BJ (cell line): ENCODE results near the gene GNG11. TPM values are rescaled to one million over a fixed set of nuclear protein-coding genes. Genes with fewer than 3 reads are reported as not detected.

Experiments
- CTCF ChIA-PET: fragments of 350-600 bp; formaldehyde crosslinking; extraction: SDS; loops from one replicate; lab custom pipeline; 2021; ENCODE audit warnings: antibody characterized with exemption, inconsistent platforms; lab: Yijun Ruan, JAX
- POLR2A ChIA-PET: fragments of 300-600 bp; sonication (Branson Sonifier 250); formaldehyde crosslinking; extraction: SDS; loops from one replicate; lab custom pipeline; 2021; ENCODE audit warnings: antibody characterized with exemption; lab: Charles Lee
- DNase-seq: peaks from one replicate; pipeline ENCODE4 v3.0.0-alpha.2; 2011; ENCODE audit warnings: low read depth
- H3K27me3 ChIP-seq: 2 replicates; pipeline ENCODE4 v1.6.0; 2011; ENCODE audit warnings: low read length; ENCODE audit not compliant: control insufficient read depth, insufficient read depth
- H3K36me3 ChIP-seq: 2 replicates; pipeline ENCODE4 v1.5.1; 2011; ENCODE audit warnings: low read length; ENCODE audit not compliant: control insufficient read depth, insufficient read depth
- H3K4me3 ChIP-seq: 2 replicates; pipeline ENCODE4 v1.5.1; 2011; ENCODE audit warnings: low read depth, mild to moderate bottlenecking, control low read depth, low read length
- CTCF ChIP-seq: IDR thresholded peaks from 2 replicates; pipeline ENCODE4 v1.5.1; 2011; ENCODE audit warnings: low read depth, mild to moderate bottlenecking, control low read depth, inconsistent platforms, low read length, moderate library complexity; ENCODE audit not compliant: insufficient read depth
- polyA plus RNA-seq: library from polyadenylated mRNA; depleted of rRNA; stranded (reverse); fragments of >200 nt; gene quantifications from 2 replicates; pipeline ENCODE4 v1.2.3, GENCODE V29; 2011

GNG11 gene
- polyA plus RNA-seq, 1 experiment = 9.3 TPM

GRCh38 chr7:93923296-93923695 lies 1.8 kb downstream of the GNG11 start:
- TF ChIP-seq CTCF = no peak
- ChIA-PET POLR2A (interaction anchor here (0.6 to 1.0 kb wide), 2 partner anchors 63 to 246 kb away, joined by 3 to 4 read pairs; no protein-coding TSS in a partner anchor), CTCF (interaction anchor here (0.8 to 1.2 kb wide), 3 partner anchors 21 to 164 kb away, joined by 4 to 5 read pairs (median 4); no protein-coding TSS in a partner anchor)
- peaks cover 7% of the 10 kb centered on the region for H3K36me3 ChIP-seq
- no peaks in the 10 kb centered on the region for H3K27me3 ChIP-seq
- H3K4me3 ChIP-seq = peak overlapping the region; percentile 65
- no peak for DNase-seq

- Histone ChIP-seq H3K4me3 (peak overlapping the region; percentile 65), H3K36me3 (peaks cover 7% of the 10 kb centered on the region), H3K27me3 (no peaks in the 10 kb centered on the region)
- TF ChIP-seq CTCF = no peak
- POLR2A ChIA-PET = no interaction called here
- DNase-seq = no peak
- CTCF ChIA-PET = interaction anchor here (1.1 to 1.2 kb wide), 2 partner anchors 21 to 23 kb away, joined by 4 to 5 read pairs; no protein-coding TSS in a partner anchor
These were observed 2.4 kb downstream of the GNG11 start for GRCh38 chr7:93923942-93924341.

- TF ChIP-seq CTCF = no peak
- CTCF ChIA-PET = no interaction called here
- POLR2A ChIA-PET = no interaction called here
These were observed 5.3 kb downstream of the GNG11 start for GRCh38 chr7:93926800-93927199.

GRCh38 chr7:93927585-93927984 lies 6.0 kb downstream of the GNG11 start:
- Histone ChIP-seq H3K36me3 (peaks cover 7% of the 10 kb centered on the region), H3K4me3 (no peak overlapping the region), H3K27me3 (no peaks in the 10 kb centered on the region)
- no peak for TF ChIP-seq CTCF
- CTCF ChIA-PET = interaction anchor here (2.1 kb wide), 1 partner anchor 25 kb away, joined by 9 read pairs; no protein-coding TSS in a partner anchor
- POLR2A ChIA-PET = no interaction called here
- DNase-seq = no peak

More at GRCh38 chr7:93926800-93927199, 5.3 kb downstream of the GNG11 start:
- Histone ChIP-seq H3K27me3 (no peaks in the 10 kb centered on the region), H3K36me3 (peaks cover 7% of the 10 kb centered on the region), H3K4me3 (no peak overlapping the region)
- DNase-seq = no peak

- no peaks in the 10 kb centered on the region for H3K27me3 ChIP-seq
- TF ChIP-seq CTCF = no peak
- POLR2A ChIA-PET = no interaction called here
- H3K4me3 ChIP-seq = no peak overlapping the region
- CTCF ChIA-PET = interaction anchor here (0.6 to 1.6 kb wide), 5 partner anchors 9 to 31 kb away, joined by 3 to 6 read pairs (median 4); no protein-coding TSS in a partner anchor
- peaks cover 7% of the 10 kb centered on the region for H3K36me3 ChIP-seq
- no peak for DNase-seq
These were observed 10.1 kb downstream of the GNG11 start for GRCh38 chr7:93931655-93932054.
